NCI-H2029 treated with DMSO at 0.1 percent for 48 hours (cell line): Measurements from ENCODE around the gene ARL3.
"Not testable (repeated sequence)": the region's sequence is repeated elsewhere in the genome, so short reads cannot be mapped to it uniquely, and the experiment has no call there.

Experiments
- DNase-seq: peaks from one replicate; lab custom pipeline; 2025; lab: John Stamatoyannopoulos, UW

The ARL3 gene

GRCh38 chr10:102704915-102705314 is 9.3 kb downstream of the ARL3 start:
- no peak for DNase-seq

- no peak for DNase-seq
These were observed 11.5 kb downstream of the ARL3 start for GRCh38 chr10:102702742-102703141.

- no peak for DNase-seq
These were observed 12.4 kb downstream of the ARL3 start for GRCh38 chr10:102701796-102702195.

- DNase-seq = no peak
These were observed 12.9 kb downstream of the ARL3 start for GRCh38 chr10:102701272-102701671.

GRCh38 chr10:102698894-102699293 is 15.3 kb downstream of the ARL3 start:
- no peak for DNase-seq

- DNase-seq = no peak
These were observed 17.5 kb downstream of the ARL3 start for GRCh38 chr10:102696736-102697135.

- not testable (repeated sequence) for DNase-seq
These were observed 18.8 kb downstream of the ARL3 start for GRCh38 chr10:102695401-102695800.

GRCh38 chr10:102691285-102692066 is 22.7 kb downstream of the ARL3 start:
- no peak for DNase-seq

GRCh38 chr10:102683736-102684135 is 30.5 kb downstream of the ARL3 start:
- no peak for DNase-seq

GRCh38 chr10:102682981-102683380 is 31.2 kb downstream of the ARL3 start:
- no peak for DNase-seq

- no peak for DNase-seq
These were observed 31.8 kb downstream of the ARL3 start for GRCh38 chr10:102682416-102682815.

GRCh38 chr10:102681696-102682095 is 32.5 kb downstream of the ARL3 start:
- no peak for DNase-seq

- no peak for DNase-seq
These were observed 34.6 kb downstream of the ARL3 start for GRCh38 chr10:102679596-102679995.

GRCh38 chr10:102678842-102679289 is 35.3 kb downstream of the ARL3 start:
- peak; percentile 52 for DNase-seq

- no peak for DNase-seq
These were observed 36.2 kb downstream of the ARL3 start for GRCh38 chr10:102678068-102678400.

GRCh38 chr10:102677331-102678067 is 36.7 kb downstream of the ARL3 start:
- DNase-seq = no peak

- no peak for DNase-seq
These were observed 37.5 kb downstream of the ARL3 start for GRCh38 chr10:102676534-102677315.

GRCh38 chr10:102675666-102676533 is 38.3 kb downstream of the ARL3 start:
- no peak for DNase-seq

GRCh38 chr10:102675011-102675665 is 39.1 kb downstream of the ARL3 start:
- no peak for DNase-seq

GRCh38 chr10:102674566-102674965 is 39.6 kb downstream of the ARL3 start:
- no peak for DNase-seq
